Thoracic aorta (tissue), 2 donors: Measurements from ENCODE around the gene ITGA2. TPM values are rescaled to one million over a fixed set of nuclear protein-coding genes. Genes with fewer than 3 reads are reported as not detected.

Experiments
- ATAC-seq: fragments of 150-250 bp; one replicate; pipeline ENCODE4 v1.8.0; 2017; ENCODE audit warnings: low read depth; ENCODE audit not compliant: insufficient number of reproducible peaks, low FRiP score
- DNase-seq: peaks from one replicate; pipeline ENCODE4 v3.0.0-alpha.2; 2020; ENCODE audit warnings: low spot score
- H3K27ac ChIP-seq, 2 donors: fragments of 200-600 bp; sonication (generic); 1 replicate in 1 of 2; 2 replicates in 1 of 2; pipeline ENCODE4 v1.5.1; 2016; ENCODE audit warnings: mild to moderate bottlenecking in 2 of 2, moderate library complexity in 2 of 2
- H3K27me3 ChIP-seq: fragments of 200-600 bp; sonication (generic); replicated peaks from 2 replicates; pipeline ENCODE4 v1.6.0; 2016; ENCODE audit warnings: mild to moderate bottlenecking; ENCODE audit not compliant: insufficient read depth
- H3K36me3 ChIP-seq: fragments of 200-600 bp; sonication (generic); one replicate; pipeline ENCODE4 v1.5.1; 2016
- H3K4me1 ChIP-seq, 2 donors: fragments of 200-600 bp; sonication (generic); 1 replicate in 1 of 2; 2 replicates in 1 of 2; pipeline versions ENCODE4 v1.5.1 to v1.6.0; 2016; ENCODE audit warnings: low read depth in 2 of 2, mild to moderate bottlenecking in 1 of 2; ENCODE audit not compliant: control insufficient read depth in 1 of 2
- H3K4me3 ChIP-seq: fragments of 200-600 bp; sonication (generic); 2 replicates; pipeline ENCODE4 v1.5.1; 2016; ENCODE audit warnings: mild to moderate bottlenecking
- H3K9me3 ChIP-seq: fragments of 200-600 bp; sonication (generic); 2 replicates; pipeline ENCODE4 v1.5.1; 2016
- CTCF ChIP-seq: fragments of 200-600 bp; sonication (generic); IDR thresholded peaks from one replicate; pipeline ENCODE4 v1.5.1; 2019; ENCODE audit warnings: antibody characterized with exemption
- total RNA-seq, 2 donors: library from RNA; depleted of rRNA; stranded (reverse); fragments of >200 nt; gene quantifications; one replicate each; pipeline versions ENCODE4 v1.1.0 to v1.2.3, GENCODE V29; 2016

Gene ITGA2
- total RNA-seq, 2 donors from 2014 or later = 4.9 to 7.2 TPM

- H3K9me3 ChIP-seq = no peaks in the 10 kb centered on the region
- H3K4me1 ChIP-seq = peaks cover 5 to 7% of the 10 kb centered on the region in 2 donors
- H3K27ac ChIP-seq = no peak overlapping the region
- ATAC-seq (no peak), DNase-seq (no peak)
- H3K4me3 ChIP-seq = no peak overlapping the region
- no peaks in the 10 kb centered on the region for H3K27me3 ChIP-seq
- no peak for TF ChIP-seq CTCF
- H3K36me3 ChIP-seq = no peaks in the 10 kb centered on the region
Observed at GRCh38 chr5:53114988-53115387, 125.8 kb downstream of the ITGA2 start.

GRCh38 chr5:53116597-53116996 is 127.4 kb downstream of the ITGA2 start:
- Histone ChIP-seq H3K4me1 (no peaks in the 10 kb centered on the region), H3K4me3 (no peak overlapping the region), H3K27ac (no peak overlapping the region), H3K36me3 (no peaks in the 10 kb centered on the region), H3K9me3 (no peaks in the 10 kb centered on the region), H3K27me3 (no peaks in the 10 kb centered on the region)
- no peak for ATAC-seq
- TF ChIP-seq CTCF = no peak
- no peak for DNase-seq

- no peak for DNase-seq
- H3K4me1 ChIP-seq = no peaks in the 10 kb centered on the region
- H3K9me3 ChIP-seq = no peaks in the 10 kb centered on the region
- H3K36me3 ChIP-seq = no peaks in the 10 kb centered on the region
- no peak for ATAC-seq
- H3K27ac ChIP-seq = no peak overlapping the region
- H3K4me3 ChIP-seq = no peak overlapping the region
- H3K27me3 ChIP-seq = no peaks in the 10 kb centered on the region
- TF ChIP-seq CTCF = no peak
Observed at GRCh38 chr5:53118879-53119278, 129.7 kb downstream of the ITGA2 start.

GRCh38 chr5:53120165-53120564 is 131.0 kb downstream of the ITGA2 start:
- Histone ChIP-seq H3K36me3 (no peaks in the 10 kb centered on the region), H3K27ac (no peak overlapping the region), H3K4me1 (no peaks in the 10 kb centered on the region), H3K27me3 (no peaks in the 10 kb centered on the region), H3K9me3 (no peaks in the 10 kb centered on the region), H3K4me3 (no peak overlapping the region)
- DNase-seq (no peak), ATAC-seq (no peak)
- TF ChIP-seq CTCF = no peak

GRCh38 chr5:53123702-53124101 is 134.6 kb downstream of the ITGA2 start:
- no peaks in the 10 kb centered on the region for H3K36me3 ChIP-seq
- DNase-seq = no peak
- H3K4me3 ChIP-seq = no peak overlapping the region
- no peak for TF ChIP-seq CTCF
- no peak overlapping the region for H3K27ac ChIP-seq
- H3K4me1 ChIP-seq = no peaks in the 10 kb centered on the region
- no peaks in the 10 kb centered on the region for H3K9me3 ChIP-seq
- no peaks in the 10 kb centered on the region for H3K27me3 ChIP-seq
- ATAC-seq = no peak
